ENCODE data around the gene DDX3X. TPM values are rescaled to one million over a fixed set of nuclear protein-coding genes. Genes with fewer than 3 reads are reported as not detected.
A peak's percentile ranks its signal among the peaks of the same experiment; 100 is the strongest.
"Not testable (repeated sequence)": the region's sequence is repeated elsewhere in the genome, so short reads cannot be mapped to it uniquely, and the experiment has no call there.

The DDX3X gene
- total RNA-seq, 2 experiments from 2014 or later = 275 to 291 TPM

DNA sequence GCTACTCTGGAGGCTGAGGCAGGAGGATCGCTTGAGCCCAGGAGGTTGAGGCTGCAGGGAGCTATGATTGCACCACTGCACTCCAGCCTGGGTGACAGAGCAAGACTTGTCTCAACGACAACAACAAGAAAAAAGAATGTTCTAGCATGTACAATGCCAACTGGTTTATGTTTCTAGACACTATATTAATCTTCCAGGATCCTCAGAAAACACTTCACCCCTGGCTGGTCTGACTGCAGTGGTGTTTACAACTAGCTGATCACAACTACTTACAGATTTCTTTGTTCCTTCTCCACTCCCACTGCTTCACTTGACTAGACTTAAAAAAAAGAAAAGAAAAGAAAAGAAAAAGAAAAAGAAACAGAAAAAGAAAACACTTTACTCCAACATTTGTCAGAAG lies 17.7 kb upstream of the DDX3X start:
- H3K27me3 Mint-ChIP-seq, H3K36me3 Mint-ChIP-seq, DNase-seq, H3K4me1 Mint-ChIP-seq, H3K27ac Mint-ChIP-seq, H3K4me3 Mint-ChIP-seq, H3K9me3 Mint-ChIP-seq: not testable (repeated sequence)

DNA sequence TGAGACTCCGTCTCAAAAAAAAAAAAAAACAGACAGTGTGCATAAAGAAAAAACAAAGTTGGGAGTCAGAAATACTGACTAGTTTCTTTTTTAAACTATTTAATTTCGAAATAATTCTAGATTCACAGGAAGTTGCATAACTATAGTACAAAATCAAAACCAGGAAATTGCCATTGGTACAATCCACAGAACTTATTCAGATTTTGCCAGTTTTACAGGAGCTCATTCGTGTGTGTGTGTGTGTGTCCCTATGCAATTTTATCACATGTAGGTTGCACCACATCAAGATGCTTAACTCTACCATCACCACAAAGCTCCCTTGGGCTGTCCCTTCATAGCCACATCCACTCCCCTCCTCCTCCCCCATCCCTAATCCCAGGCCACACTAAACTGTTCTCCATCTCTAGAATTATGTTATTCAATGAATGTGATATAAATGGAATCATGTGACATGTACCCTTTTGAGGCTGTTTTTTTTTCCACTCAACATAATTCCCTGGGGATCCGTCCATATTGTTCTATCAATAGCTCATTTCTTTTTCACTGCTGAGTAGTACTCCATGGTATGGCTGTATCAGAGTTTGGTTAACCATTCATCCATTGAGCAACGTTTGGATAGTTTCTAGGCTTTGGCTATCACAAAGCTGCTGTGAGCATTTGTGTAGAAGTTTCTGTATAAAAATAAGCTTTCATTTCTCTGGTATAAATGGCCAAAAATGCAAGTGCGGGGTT lies 16.3 kb upstream of the DDX3X start:
- H3K27ac Mint-ChIP-seq = no peak overlapping the region
- no peaks in the 10 kb centered on the region for H3K36me3 Mint-ChIP-seq
- H3K4me1 Mint-ChIP-seq = peaks cover 5% of the 10 kb centered on the region
- no peaks in the 10 kb centered on the region for H3K27me3 Mint-ChIP-seq
- no peak overlapping the region for H3K4me3 Mint-ChIP-seq
- no peak for DNase-seq
- H3K9me3 Mint-ChIP-seq = no peaks in the 10 kb centered on the region

DNA sequence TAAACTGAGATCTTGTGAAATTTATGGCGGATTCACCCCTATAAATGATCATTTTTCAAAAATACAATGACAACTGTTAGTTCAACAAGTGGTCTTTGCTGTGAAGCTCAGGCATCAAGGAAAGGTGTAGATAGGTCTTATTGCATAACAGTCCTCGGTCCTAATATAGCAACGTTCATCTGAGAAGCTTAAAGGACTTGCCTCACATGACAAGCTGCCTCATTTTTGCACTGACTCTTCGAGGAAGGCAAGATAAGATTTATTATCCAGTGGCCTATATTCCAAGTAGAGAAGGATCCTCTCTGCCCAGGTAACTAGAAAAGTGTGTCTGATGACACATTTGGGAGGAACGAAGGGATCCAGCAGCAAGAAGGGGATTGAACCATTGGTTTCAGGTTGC lies 13.6 kb upstream of the DDX3X start:
- no peak for DNase-seq
- Mint-ChIP-seq H3K36me3 (no peaks in the 10 kb centered on the region), H3K27ac (no peak overlapping the region), H3K27me3 (no peaks in the 10 kb centered on the region), H3K4me3 (no peak overlapping the region), H3K4me1 (peaks cover 6% of the 10 kb centered on the region), H3K9me3 (no peaks in the 10 kb centered on the region)

DNA sequence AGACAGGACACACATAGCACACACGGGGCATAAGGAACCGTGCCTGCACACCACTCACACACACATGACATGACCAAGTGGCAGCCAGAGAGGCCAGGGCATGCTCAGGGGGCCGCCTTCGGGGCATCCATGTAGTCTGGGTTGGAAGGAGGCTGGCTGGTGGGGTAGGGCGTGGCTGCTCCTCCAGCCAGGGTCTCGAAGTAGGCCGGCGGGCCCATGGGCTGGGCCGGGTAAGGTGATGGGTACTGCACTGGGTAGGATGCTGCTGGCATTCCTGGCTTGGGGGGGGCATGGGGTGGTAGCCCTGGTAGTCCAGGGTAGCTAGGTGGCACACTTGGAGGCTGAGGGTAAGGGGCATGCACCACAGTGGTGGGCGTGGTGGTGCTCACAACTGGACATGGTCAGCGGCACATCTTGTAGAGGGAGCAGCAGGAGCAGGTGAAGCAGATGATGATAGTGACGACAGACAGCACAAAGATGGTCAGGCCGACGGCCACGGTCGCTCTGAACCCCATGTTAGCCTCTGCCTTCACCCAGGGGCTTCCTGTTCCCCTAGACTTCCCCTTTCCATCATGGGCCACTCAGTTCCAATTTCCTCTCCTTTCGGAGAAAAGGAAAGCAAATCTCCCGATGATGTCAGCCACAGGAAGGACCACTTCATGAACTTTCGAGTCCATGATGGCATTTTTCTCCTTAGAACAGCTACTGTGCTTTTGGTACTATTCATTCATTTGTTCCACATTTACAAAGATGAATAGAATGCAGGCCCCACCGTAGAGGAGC lies 10.9 kb upstream of the DDX3X start:
- H3K4me3 Mint-ChIP-seq = no peak overlapping the region
- H3K9me3 Mint-ChIP-seq = no peaks in the 10 kb centered on the region
- H3K27me3 Mint-ChIP-seq = no peaks in the 10 kb centered on the region
- no peaks in the 10 kb centered on the region for H3K36me3 Mint-ChIP-seq
- no peak overlapping the region for H3K27ac Mint-ChIP-seq
- peaks cover 1% of the 10 kb centered on the region for H3K4me1 Mint-ChIP-seq
- DNase-seq = no peak

DNA sequence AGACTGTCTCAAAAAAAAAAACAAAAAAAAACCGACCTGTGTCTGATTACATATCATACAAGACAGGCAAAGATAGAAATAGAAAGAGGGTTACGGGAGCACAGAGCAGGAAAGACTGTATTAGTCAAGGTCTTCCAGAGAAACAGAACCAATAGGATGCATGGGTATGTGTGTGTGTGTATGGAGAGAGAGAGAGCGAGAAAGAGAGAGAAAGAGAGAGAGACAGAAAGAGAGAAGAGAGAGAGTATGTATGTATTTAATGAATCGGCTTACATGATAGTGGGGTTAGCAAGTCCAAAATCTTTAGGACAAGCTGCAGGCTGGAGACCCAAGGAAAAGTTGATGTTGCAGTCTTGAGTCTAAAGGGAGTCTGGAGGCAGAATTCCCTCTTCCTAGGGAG lies 7.5 kb upstream of the DDX3X start:
- Mint-ChIP-seq H3K27ac (no peak overlapping the region), H3K4me1 (peaks cover 9% of the 10 kb centered on the region), H3K36me3 (no peaks in the 10 kb centered on the region), H3K9me3 (no peaks in the 10 kb centered on the region), H3K27me3 (no peaks in the 10 kb centered on the region), H3K4me3 (no peak overlapping the region)
- DNase-seq = no peak

DNA sequence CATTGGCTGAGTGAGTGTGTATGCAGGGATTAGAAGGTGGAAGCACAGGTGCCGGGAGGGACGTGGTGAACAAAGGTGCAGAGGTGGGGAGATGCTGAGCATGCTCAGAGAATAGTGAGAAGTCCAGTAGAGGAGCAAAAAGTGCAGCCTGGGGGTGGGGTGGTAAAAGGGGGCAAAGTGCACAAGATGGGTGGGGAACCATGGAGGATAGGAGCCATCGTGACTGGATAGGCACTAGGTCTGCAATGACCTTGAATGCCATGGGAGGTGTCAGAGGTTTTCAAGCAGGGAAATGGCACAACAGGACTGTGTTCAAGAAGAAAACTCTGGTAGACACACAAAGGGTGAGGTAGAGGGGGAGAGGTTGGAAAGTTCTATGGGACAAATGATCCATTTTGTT lies 6.6 kb upstream of the DDX3X start:
- no peaks in the 10 kb centered on the region for H3K9me3 Mint-ChIP-seq
- DNase-seq = no peak
- peaks cover 13% of the 10 kb centered on the region for H3K4me1 Mint-ChIP-seq

DNA sequence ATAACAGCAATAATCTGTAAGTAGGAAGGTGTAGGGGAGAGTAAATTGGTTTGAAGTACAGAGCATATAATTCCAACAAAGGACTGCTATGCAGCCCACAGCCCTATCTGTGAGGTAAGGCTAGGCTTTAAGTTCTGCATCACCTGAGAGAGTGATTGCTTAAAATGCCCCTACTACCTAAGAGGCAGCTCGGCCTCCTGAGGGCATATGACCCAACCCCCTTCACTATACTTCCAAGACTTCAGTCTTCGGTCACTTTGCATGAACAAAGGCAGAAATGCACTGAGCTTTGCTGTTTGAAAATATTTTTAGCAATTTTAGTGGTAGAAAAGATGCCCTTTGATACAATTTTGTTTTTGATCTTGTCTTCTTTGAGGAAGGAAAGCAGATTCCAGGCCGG lies 4.9 kb upstream of the DDX3X start:
- Mint-ChIP-seq H3K27ac (no peak overlapping the region), H3K27me3 (no peaks in the 10 kb centered on the region), H3K36me3 (peaks cover 1% of the 10 kb centered on the region), H3K4me1 (peaks cover 15% of the 10 kb centered on the region), H3K9me3 (no peaks in the 10 kb centered on the region), H3K4me3 (no peak overlapping the region)
- DNase-seq = no peak

More for the DNA sequence above, 6.6 kb upstream of the DDX3X start:
- Mint-ChIP-seq H3K27me3 (no peaks in the 10 kb centered on the region), H3K27ac (no peak overlapping the region), H3K36me3 (no peaks in the 10 kb centered on the region), H3K4me3 (no peak overlapping the region)

DNA sequence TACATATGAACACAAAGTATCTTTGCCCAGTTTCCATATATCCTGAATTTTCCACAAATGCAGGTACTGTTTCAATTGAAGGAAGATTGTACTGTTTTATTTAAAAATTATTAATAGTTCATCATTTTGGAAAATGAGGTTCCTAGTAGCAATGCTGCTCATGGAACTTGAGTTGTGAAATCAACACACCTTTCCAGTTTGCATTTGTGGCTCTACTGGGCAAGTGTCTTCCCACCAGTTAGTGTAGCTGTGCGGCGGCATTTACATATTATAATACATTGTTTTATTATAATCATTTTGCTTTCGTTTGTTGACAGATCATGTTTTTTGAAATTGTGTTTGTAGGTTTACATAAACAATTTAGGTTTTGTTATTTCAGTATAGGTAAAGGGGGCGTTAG lies 2.0 kb upstream of the DDX3X start:
- peaks cover 25% of the 10 kb centered on the region for H3K36me3 Mint-ChIP-seq
- H3K9me3 Mint-ChIP-seq = no peaks in the 10 kb centered on the region
- DNase-seq = no peak
- peak overlapping the region; percentile 94 for H3K4me3 Mint-ChIP-seq
- H3K27me3 Mint-ChIP-seq = peaks cover 4% of the 10 kb centered on the region
- H3K4me1 Mint-ChIP-seq = peaks cover 15% of the 10 kb centered on the region
- H3K27ac Mint-ChIP-seq = peak overlapping the region; percentile 100

DNA sequence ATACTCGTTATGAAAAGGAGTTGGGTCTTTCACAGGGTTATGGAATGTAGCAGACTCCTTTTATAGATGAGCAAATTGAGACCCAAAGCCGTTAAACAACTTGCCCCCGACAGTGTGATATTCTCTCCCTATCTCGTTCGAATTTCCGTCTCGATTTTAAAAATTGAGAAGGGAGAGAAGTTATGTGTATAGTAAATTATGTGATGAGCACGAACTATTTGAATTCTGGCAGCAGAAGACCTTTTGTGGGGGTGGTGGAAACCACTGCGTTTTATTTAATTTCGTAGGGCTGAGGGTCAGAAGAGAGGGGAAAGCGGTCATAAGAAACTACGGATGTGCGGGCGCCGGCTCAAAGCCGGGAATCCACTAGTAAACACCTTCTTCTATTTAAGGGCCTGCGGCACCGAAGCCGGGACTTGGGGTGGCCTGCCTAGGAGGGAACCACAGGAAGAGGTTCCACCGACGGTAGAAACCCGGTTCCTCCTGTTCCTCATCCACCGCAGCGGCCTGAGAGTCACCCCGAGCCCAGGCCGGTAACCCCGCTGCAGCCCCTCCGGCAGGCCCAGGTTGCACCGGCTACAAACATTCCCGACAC lies 1.5 kb upstream of the DDX3X start:
- Mint-ChIP-seq H3K4me3 (peak overlapping the region; percentile 94), H3K4me1 (peaks cover 15% of the 10 kb centered on the region), H3K9me3 (no peaks in the 10 kb centered on the region), H3K36me3 (peaks cover 30% of the 10 kb centered on the region), H3K27me3 (peaks cover 4% of the 10 kb centered on the region), H3K27ac (peak overlapping the region; percentile 100)
- no peak for DNase-seq

DNA sequence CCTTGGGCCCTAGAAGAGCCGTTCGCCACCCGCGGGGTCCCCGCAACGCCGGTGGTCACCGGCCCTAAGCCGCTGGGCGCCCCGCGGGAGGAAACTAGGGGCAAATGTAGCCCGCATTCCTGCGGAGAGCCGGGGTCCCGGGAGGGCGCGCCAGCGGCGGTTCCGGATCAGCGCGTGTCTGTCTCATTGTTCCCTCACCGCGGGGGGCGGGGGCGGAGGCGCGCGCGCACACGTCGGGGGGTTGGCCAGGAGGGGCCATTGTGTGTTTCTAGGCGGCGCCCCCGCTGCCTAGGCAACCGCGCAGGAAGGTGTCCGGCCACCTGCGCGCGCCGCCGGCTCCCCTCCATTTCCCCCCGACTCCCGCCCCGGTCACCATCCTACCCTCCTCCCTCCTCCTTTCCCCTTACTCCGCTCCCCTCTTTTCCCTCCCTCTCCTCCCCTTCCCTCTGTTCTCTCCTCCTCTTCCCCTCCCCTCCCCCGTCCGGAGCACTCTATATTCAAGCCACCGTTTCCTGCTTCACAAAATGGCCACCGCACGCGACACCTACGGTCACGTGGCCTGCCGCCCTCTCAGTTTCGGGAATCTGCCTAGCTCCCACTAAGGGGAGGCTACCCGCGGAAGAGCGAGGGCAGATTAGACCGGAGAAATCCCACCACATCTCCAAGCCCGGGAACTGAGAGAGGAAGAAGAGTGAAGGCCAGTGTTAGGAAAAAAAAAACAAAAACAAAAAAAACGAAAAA lies 789 bp upstream of the DDX3X start:
- Mint-ChIP-seq H3K27ac (peak overlapping the region; percentile 100), H3K9me3 (no peaks in the 10 kb centered on the region), H3K4me1 (peaks cover 18% of the 10 kb centered on the region), H3K27me3 (peaks cover 4% of the 10 kb centered on the region), H3K36me3 (peaks cover 36% of the 10 kb centered on the region), H3K4me3 (peak overlapping the region; percentile 94)
- DNase-seq = peak; percentile 89

DNA sequence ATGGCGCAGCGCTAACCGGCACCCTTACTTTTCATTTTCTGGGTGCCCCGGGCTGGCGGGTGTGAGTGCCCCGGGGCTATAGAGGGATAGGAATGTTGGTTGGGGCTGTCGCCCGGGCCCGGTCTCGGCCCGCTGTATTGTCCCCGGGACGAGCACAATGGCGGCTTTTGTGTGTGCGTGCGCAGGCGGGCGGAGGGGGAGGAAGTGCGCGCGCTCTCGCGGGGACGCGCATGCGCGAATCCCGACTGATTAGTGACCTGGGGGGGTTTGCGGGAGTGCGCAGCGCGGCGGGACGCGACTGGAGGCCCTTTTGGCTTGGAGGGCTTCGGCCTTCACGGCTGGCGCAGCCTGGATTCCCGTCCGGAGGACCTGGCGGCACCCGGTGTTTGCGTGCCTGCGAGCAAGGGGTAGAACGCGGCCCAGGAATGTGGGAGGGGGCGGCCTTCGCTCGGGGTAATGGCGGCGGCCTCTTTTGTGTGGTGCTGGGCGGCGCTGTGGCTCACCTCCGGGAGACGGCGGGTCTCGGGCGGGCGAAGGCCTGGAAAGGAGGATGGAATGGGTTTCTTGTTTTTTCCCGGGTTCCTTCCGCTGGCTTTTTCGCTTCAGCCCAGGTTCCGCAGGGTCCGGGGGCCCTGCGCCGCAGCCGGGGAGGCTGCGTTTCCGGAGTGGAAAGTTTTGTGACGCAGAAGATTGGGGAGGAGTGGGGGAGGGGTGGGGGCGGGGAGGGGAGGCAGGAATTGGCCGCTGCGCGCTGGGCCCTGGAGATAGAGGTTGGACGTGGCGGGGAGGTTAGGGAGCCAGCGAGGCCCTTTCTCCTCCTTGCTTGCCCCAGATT lies 618 bp downstream of the DDX3X start:
- Mint-ChIP-seq H3K4me3 (peak overlapping the region; percentile 94), H3K36me3 (peaks cover 49% of the 10 kb centered on the region), H3K9me3 (no peaks in the 10 kb centered on the region), H3K27me3 (peaks cover 4% of the 10 kb centered on the region), H3K4me1 (peaks cover 29% of the 10 kb centered on the region), H3K27ac (peak overlapping the region; percentile 100)
- DNase-seq = peak; percentile 76

DNA sequence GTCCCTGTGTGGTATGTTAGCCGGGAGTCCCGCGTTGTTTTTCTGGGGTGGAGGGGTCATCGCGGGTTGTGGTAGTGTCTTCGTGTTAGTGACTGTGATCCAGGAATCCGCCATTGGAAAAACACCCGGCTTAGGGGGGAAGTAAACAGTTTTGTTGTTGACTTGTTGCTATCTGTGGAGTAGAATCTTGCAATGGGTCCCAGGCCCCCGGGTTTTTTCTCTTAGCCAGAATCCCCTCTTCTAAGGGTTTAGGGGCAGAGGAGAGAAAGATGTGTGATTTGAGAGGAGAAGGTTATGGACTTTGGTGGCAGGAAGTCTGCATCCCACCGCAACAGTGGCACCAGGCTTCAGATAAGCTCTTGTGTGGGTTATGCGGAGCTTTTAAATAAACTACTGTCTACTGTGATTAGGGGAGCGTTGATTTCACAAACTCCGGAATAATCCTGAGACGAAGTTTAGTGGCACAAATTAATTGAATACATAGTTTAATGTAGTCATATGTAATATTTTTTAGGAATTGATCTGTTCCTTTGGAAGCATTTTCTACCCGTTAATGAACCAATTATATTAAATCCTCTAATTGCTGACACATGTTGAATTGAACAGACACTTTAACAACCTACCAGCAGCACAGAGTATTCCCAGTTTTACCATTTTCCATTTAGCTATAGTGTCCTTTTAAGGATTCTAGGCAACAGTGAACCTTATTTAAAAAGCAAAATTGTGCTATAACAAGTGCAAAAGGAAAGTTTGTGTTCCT lies 1.4 kb downstream of the DDX3X start:
- no peaks in the 10 kb centered on the region for H3K9me3 Mint-ChIP-seq
- peaks cover 55% of the 10 kb centered on the region for H3K36me3 Mint-ChIP-seq
- peak overlapping the region; percentile 94 for H3K4me3 Mint-ChIP-seq
- H3K27ac Mint-ChIP-seq = peak overlapping the region; percentile 100
- H3K4me1 Mint-ChIP-seq = peaks cover 30% of the 10 kb centered on the region
- DNase-seq = no peak
- peaks cover 4% of the 10 kb centered on the region for H3K27me3 Mint-ChIP-seq

DNA sequence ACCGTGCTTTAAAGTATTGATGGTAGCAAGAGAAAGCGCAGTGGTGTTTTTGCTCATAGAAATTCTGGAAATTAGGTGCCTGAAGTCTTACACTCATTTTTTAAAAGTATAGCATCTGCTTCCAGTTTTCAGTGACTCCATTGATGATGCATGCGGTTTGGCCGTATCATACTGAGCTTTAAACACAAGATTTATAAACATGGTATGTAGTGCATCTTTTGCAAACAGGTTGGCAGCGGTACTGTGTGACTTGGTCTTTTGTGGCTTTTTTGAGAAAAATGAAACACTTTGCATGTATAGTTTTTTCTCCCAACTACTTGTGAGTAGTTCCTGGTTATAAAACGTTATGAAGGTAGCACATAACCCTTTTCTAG lies 2.0 kb downstream of the DDX3X start:
- Mint-ChIP-seq H3K9me3 (no peaks in the 10 kb centered on the region), H3K27me3 (peaks cover 4% of the 10 kb centered on the region), H3K4me3 (peak overlapping the region; percentile 94), H3K27ac (peak overlapping the region; percentile 100), H3K4me1 (peaks cover 30% of the 10 kb centered on the region), H3K36me3 (peaks cover 59% of the 10 kb centered on the region)
- DNase-seq = no peak

DNA sequence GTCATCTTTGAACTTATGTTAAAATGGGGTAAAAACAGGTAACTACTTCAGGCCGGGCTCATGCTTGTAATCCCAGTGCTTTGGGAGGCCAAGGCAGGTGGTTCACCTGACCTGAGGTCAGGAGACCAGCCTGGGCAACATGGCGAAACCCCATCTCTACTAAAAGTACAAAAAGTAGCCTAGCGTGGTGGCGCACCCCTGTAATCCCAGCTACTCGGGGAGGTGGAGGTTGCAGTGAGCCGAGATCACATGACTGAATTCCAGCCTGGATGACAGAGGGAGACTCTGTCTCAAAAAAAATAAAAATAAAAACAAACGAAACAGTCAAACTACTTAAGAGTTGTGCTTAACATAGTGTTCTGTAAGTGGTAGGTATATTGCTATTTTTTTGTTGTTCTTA lies 2.5 kb downstream of the DDX3X start:
- H3K27me3 Mint-ChIP-seq = peaks cover 4% of the 10 kb centered on the region
- H3K27ac Mint-ChIP-seq = peak overlapping the region; percentile 100
- H3K4me1 Mint-ChIP-seq = peaks cover 31% of the 10 kb centered on the region
- H3K36me3 Mint-ChIP-seq = peaks cover 60% of the 10 kb centered on the region
- no peaks in the 10 kb centered on the region for H3K9me3 Mint-ChIP-seq
- DNase-seq = no peak
- H3K4me3 Mint-ChIP-seq = peak overlapping the region; percentile 94
